Colonic mucosa (tissue), 4 donors: ENCODE measurements around the gene PRDM15. TPM values are rescaled to one million over a fixed set of nuclear protein-coding genes. Genes with fewer than 3 reads are reported as not detected.

Source experiments
- DNase-seq: peaks from one replicate; pipeline ENCODE4 v3.0.0-alpha.2; 2020
- H3K27ac ChIP-seq: fragments of 200-600 bp; one replicate; pipeline ENCODE4 v1.8.0; 2021
- H3K27me3 ChIP-seq: fragments of 200-600 bp; one replicate; pipeline ENCODE4 v1.8.0; 2021
- H3K36me3 ChIP-seq: fragments of 200-600 bp; one replicate; pipeline ENCODE4 v1.8.0; 2021
- H3K4me1 ChIP-seq: fragments of 200-600 bp; one replicate; pipeline ENCODE4 v1.8.0; 2021; ENCODE audit warnings: mild to moderate bottlenecking
- H3K4me3 ChIP-seq: fragments of 200-600 bp; one replicate; pipeline ENCODE4 v1.8.0; 2021
- H3K9ac ChIP-seq, 2 donors: one replicate each; pipeline ENCODE4 v1.7.0; 2013; ENCODE audit warnings: control low read depth in 2 of 2, low read depth in 2 of 2, low read length in 2 of 2
- H3K9me3 ChIP-seq: fragments of 200-600 bp; one replicate; pipeline ENCODE4 v1.8.0; 2021
- CTCF ChIP-seq: fragments of 200-600 bp; IDR thresholded peaks from one replicate; pipeline ENCODE4 v1.8.0; 2022; ENCODE audit warnings: antibody characterized with exemption, mild to moderate bottlenecking
- intact Hi-C: fragments of 100-400 bp; cut with DNase I; formaldehyde crosslinking; loops from one replicate; pipeline ENCODE4 v1.14.1; 2022
- total RNA-seq, 2 donors: library from RNA; stranded (reverse); fragmentation: NEBNext Ultra II Directional in 1 of 2; extraction: Animal tissue kit (Norgen Biotek cat#: 25700) in 1 of 2; gene quantifications; one replicate each; pipeline ENCODE4 v1.2.1, GENCODE V29; 2021
- donor health status: healthy.
- donor health status: DM: no; HTN: no; CAD: no.
- donor health status: DM: no; HTN: no; CAD: no.

Gene PRDM15
- total RNA-seq, 2 donors from 2014 or later = 3.2 to 6.3 TPM

- H3K9ac ChIP-seq = no peak overlapping the region
- DNase-seq = no peak
- intact Hi-C loops = no loop called here
- no peaks in the 10 kb centered on the region for H3K9me3 ChIP-seq
- H3K27me3 ChIP-seq = no peaks in the 10 kb centered on the region
- no peaks in the 10 kb centered on the region for H3K4me1 ChIP-seq
- no peak for TF ChIP-seq CTCF
- H3K36me3 ChIP-seq = no peaks in the 10 kb centered on the region
- no peak overlapping the region for H3K27ac ChIP-seq
- no peak overlapping the region for H3K4me3 ChIP-seq
Observed at GRCh38 chr21:41861987-41862386, 17.2 kb downstream of the PRDM15 start.

- Histone ChIP-seq H3K4me1 (no peaks in the 10 kb centered on the region), H3K4me3 (no peak overlapping the region), H3K27ac (no peak overlapping the region), H3K9me3 (no peaks in the 10 kb centered on the region), H3K9ac (no peak overlapping the region), H3K27me3 (no peaks in the 10 kb centered on the region), H3K36me3 (no peaks in the 10 kb centered on the region)
- no peak for TF ChIP-seq CTCF
- DNase-seq = no peak
- intact Hi-C loops = no loop called here
Observed at GRCh38 chr21:41861255-41861654, 17.9 kb downstream of the PRDM15 start.

- no peak for DNase-seq
- Histone ChIP-seq H3K4me3 (no peak overlapping the region), H3K36me3 (no peaks in the 10 kb centered on the region), H3K27ac (no peak overlapping the region), H3K9me3 (no peaks in the 10 kb centered on the region), H3K27me3 (no peaks in the 10 kb centered on the region), H3K4me1 (no peaks in the 10 kb centered on the region), H3K9ac (no peak overlapping the region)
- intact Hi-C loops = no loop called here
- no peak for TF ChIP-seq CTCF
Observed at GRCh38 chr21:41859297-41859980, 19.7 kb downstream of the PRDM15 start.

- Histone ChIP-seq H3K4me1 (no peaks in the 10 kb centered on the region), H3K4me3 (no peak overlapping the region), H3K9ac (no peak overlapping the region), H3K9me3 (no peaks in the 10 kb centered on the region), H3K27ac (no peak overlapping the region), H3K36me3 (no peaks in the 10 kb centered on the region), H3K27me3 (no peaks in the 10 kb centered on the region)
- no peak for DNase-seq
- TF ChIP-seq CTCF = no peak
- intact Hi-C loops = no loop called here
Observed at GRCh38 chr21:41858466-41859296, 20.5 kb downstream of the PRDM15 start.

GRCh38 chr21:41857771-41858300, 21.3 kb downstream of the PRDM15 start:
- intact Hi-C loops = no loop called here
- no peak for DNase-seq
- no peaks in the 10 kb centered on the region for H3K27me3 ChIP-seq
- H3K4me1 ChIP-seq = no peaks in the 10 kb centered on the region
- TF ChIP-seq CTCF = no peak
- H3K4me3 ChIP-seq = no peak overlapping the region
- H3K27ac ChIP-seq = no peak overlapping the region
- no peaks in the 10 kb centered on the region for H3K9me3 ChIP-seq
- no peaks in the 10 kb centered on the region for H3K36me3 ChIP-seq
- no peak overlapping the region for H3K9ac ChIP-seq
